Esophagus squamous epithelium (tissue), 5 donors: ENCODE measurements around the gene TRPC4. TPM values are rescaled to one million over a fixed set of nuclear protein-coding genes. Genes with fewer than 3 reads are reported as not detected.

Source experiments
- DNase-seq: peaks from one replicate; lab custom pipeline; 2025; lab: John Stamatoyannopoulos, UW
- H3K27ac ChIP-seq, 4 donors: fragments of 200-600 bp; sonication (generic); one replicate each; pipeline ENCODE4 v1.5.1; 2016 to 2019; ENCODE audit warnings: mild to moderate bottlenecking in 1 of 4
- H3K27me3 ChIP-seq, 4 donors: fragments of 200-600 bp; sonication (generic); 1 replicate in 3 of 4; 2 replicates in 1 of 4; pipeline versions ENCODE4 v1.5.1 to v1.6.0; 2017 to 2021; ENCODE audit warnings: antibody characterized with exemption in 1 of 4
- H3K36me3 ChIP-seq, 3 donors: fragments of 200-600 bp; sonication (generic); one replicate each; pipeline ENCODE4 v1.5.1; 2016 to 2019
- H3K4me1 ChIP-seq, 3 donors: fragments of 200-600 bp; sonication (generic); one replicate each; pipeline ENCODE4 v1.5.1; 2017 to 2019
- H3K4me3 ChIP-seq, 4 donors: fragments of 200-600 bp; sonication (generic); 1 replicate in 3 of 4; 2 replicates in 1 of 4; pipeline ENCODE4 v1.5.1; 2016 to 2019; ENCODE audit warnings: mild to moderate bottlenecking in 2 of 4, moderate library complexity in 1 of 4
- H3K9me3 ChIP-seq, 3 donors: fragments of 200-600 bp; sonication (generic); one replicate each; pipeline ENCODE4 v1.5.1; 2016 to 2019
- POLR2A ChIP-seq, 4 donors: fragments of 450-650 bp; IDR thresholded peaks; one replicate each; pipeline ENCODE4 v1.6.1; 2017; ENCODE audit warnings: antibody characterized with exemption in 4 of 4, mild to moderate bottlenecking in 4 of 4, moderate library complexity in 3 of 4
- WGBS, 2 donors: methylation state at CpG; one replicate each; pipeline ENCODE4 v1.1.5; 2018; 5-methylcytosine and 5-hydroxymethylcytosine counted together
- intact Hi-C: fragments of 100-400 bp; cut with DNase I; formaldehyde crosslinking; loops from one replicate; pipeline ENCODE4 v1.15.0; 2022
- total RNA-seq, 4 donors: library from RNA; depleted of rRNA; stranded (reverse); fragments of >200 nt; gene quantifications; one replicate each; pipeline ENCODE4 v1.1.0, GENCODE V29; 2016
- TF ChIP-seq, protein P1 (sequence below), 6 experiments: fragments of 450-650 bp in 4 of 6; fragments of 200-600 bp in 2 of 6; sonication (generic) in 2 of 6; IDR thresholded peaks; one replicate each; pipeline ENCODE4 v1.5.1; 2016 to 2019; ENCODE audit warnings: antibody characterized with exemption in 6 of 6, mild to moderate bottlenecking in 4 of 6, moderate library complexity in 4 of 6
- donor health status: DM: yes; HTN: yes; CAD: no.

The TRPC4 gene
- total RNA-seq, 4 donors from 2014 or later: 0.09 to 0.19 (median 0.13) TPM; not detected in 1

DNA sequence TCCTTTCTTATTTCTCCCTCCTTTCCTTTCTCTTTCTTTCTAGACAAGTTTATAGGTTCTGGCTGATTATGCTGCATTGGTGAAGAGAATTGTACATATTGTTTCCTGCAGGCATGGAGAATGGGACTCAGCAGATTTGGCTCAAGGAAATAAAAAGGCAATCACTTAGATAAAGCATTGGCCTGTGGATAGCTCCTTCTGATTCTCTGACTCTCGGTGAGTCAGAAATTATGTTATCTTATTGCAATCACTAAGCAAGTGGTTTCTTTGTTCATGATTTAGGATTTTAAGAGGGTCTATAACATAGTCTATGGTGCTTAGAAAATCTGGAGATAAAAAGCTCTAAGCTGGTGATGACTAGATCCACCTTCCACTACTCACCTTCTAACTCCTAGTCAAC is 217.0 kb downstream of the TRPC4 start:
- Histone ChIP-seq H3K9me3 (no peaks in the 10 kb centered on the region), H3K4me3 (no peak overlapping the region), H3K36me3 (no peaks in the 10 kb centered on the region), H3K4me1 (no peaks in the 10 kb centered on the region), H3K27me3 (no peaks in the 10 kb centered on the region), H3K27ac (no peak overlapping the region)
- intact Hi-C loops: no loop called here
- no peak for DNase-seq
- no peak for TF ChIP-seq POLR2A (IDR thresholded peaks at IDR 0.05)
- TF ChIP-seq, protein P1, sequence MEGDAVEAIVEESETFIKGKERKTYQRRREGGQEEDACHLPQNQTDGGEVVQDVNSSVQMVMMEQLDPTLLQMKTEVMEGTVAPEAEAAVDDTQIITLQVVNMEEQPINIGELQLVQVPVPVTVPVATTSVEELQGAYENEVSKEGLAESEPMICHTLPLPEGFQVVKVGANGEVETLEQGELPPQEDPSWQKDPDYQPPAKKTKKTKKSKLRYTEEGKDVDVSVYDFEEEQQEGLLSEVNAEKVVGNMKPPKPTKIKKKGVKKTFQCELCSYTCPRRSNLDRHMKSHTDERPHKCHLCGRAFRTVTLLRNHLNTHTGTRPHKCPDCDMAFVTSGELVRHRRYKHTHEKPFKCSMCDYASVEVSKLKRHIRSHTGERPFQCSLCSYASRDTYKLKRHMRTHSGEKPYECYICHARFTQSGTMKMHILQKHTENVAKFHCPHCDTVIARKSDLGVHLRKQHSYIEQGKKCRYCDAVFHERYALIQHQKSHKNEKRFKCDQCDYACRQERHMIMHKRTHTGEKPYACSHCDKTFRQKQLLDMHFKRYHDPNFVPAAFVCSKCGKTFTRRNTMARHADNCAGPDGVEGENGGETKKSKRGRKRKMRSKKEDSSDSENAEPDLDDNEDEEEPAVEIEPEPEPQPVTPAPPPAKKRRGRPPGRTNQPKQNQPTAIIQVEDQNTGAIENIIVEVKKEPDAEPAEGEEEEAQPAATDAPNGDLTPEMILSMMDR (IDR thresholded peaks at IDR 0.05): no peak
- WGBS, 2 donors: 79 to 88% methylated on average over 1 of the region's 1 CpG

DNA sequence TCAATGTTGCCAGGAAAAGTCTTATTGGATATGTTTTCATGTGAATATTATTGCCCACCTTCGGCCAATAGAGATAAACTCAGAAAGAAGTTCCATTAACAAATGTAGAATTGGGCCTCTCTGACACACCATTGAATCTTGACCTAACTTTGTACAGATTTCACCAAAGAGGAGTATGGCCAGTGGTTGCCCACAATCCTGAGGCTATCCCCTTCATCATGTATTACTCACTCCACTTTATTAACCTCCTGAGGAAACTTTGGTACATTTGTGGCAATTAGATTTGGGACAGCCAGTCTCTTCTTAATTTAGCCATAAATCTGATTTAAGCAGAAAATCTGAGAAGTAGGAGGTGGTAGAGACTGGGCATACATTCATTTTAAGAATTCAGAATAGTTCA is 217.7 kb downstream of the TRPC4 start:
- no peaks in the 10 kb centered on the region for H3K27me3 ChIP-seq
- intact Hi-C loops: no loop called here
- no peaks in the 10 kb centered on the region for H3K4me1 ChIP-seq
- no peak overlapping the region for H3K4me3 ChIP-seq
- H3K9me3 ChIP-seq: no peaks in the 10 kb centered on the region
- no peak for TF ChIP-seq POLR2A (IDR thresholded peaks at IDR 0.05)
- TF ChIP-seq, protein P1 (IDR thresholded peaks at IDR 0.05): no peak
- no peaks in the 10 kb centered on the region for H3K36me3 ChIP-seq
- H3K27ac ChIP-seq: no peak overlapping the region
- WGBS, 2 donors: 82% methylated on average over 1 of the region's 1 CpG
- no peak for DNase-seq

DNA sequence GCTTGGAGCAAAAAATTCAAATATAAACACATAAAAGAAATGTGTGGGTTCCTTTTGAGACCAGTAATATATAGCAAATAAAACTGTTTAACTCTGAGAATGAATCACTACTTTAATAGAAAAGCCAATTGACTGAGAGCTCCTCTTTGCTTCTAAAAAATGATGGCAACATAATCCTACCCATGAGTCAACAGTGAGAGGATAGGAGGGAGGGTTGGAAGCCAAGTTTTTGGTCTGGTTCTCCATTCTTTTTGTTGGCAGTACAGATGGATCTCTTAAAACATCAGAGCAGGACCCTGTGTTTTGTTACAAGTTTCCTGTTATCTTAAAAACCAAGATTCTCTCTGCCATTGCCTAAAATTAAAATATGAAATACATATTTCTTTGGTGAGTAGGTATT is 221.0 kb downstream of the TRPC4 start:
- TF ChIP-seq, protein P1 (IDR thresholded peaks at IDR 0.05): no peak
- TF ChIP-seq POLR2A (IDR thresholded peaks at IDR 0.05): no peak
- H3K4me3 ChIP-seq: no peak overlapping the region
- H3K9me3 ChIP-seq: no peaks in the 10 kb centered on the region
- no peaks in the 10 kb centered on the region for H3K27me3 ChIP-seq
- no peaks in the 10 kb centered on the region for H3K36me3 ChIP-seq
- intact Hi-C loops: no loop called here
- no peaks in the 10 kb centered on the region for H3K4me1 ChIP-seq
- no peak overlapping the region for H3K27ac ChIP-seq
- no peak for DNase-seq

DNA sequence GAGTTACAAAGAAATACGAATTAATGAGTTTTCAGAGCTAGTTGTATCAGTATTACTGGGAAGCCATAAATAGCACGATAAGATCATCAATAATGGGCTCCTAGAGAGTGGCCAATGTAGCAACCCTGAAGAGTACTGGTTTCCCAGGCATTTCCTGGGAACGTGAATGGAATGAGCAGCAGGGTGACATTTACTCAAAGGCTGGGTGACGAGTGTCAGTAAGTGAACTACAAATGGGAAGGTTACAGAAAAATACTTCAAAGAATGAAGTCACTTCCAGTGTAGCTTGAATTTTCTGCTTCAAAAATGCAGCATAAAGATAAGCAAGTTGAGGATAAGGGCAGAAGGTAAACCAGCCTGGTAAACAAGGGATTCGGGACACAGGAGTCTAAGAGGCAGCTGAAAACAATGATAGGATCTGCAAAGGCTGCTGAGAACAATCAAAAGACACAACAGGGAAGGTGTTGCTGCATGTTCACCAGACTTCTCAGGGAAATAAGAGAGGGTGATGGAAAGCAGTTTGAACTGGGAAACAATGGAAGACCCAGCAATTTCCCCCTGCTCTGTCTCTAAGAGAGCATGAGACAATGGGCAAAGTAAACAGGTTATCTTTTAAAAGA is 222.4 kb downstream of the TRPC4 start:
- Histone ChIP-seq H3K4me1 (no peaks in the 10 kb centered on the region), H3K4me3 (no peak overlapping the region), H3K27ac (no peak overlapping the region), H3K36me3 (no peaks in the 10 kb centered on the region), H3K9me3 (no peaks in the 10 kb centered on the region), H3K27me3 (no peaks in the 10 kb centered on the region)
- no peak for DNase-seq
- WGBS, 2 donors: 34 to 39% methylated on average over 5 of the region's 5 CpGs
- intact Hi-C loops: no loop called here
- TF ChIP-seq, protein P1 (IDR thresholded peaks at IDR 0.05): no peak
- TF ChIP-seq POLR2A (IDR thresholded peaks at IDR 0.05): no peak

DNA sequence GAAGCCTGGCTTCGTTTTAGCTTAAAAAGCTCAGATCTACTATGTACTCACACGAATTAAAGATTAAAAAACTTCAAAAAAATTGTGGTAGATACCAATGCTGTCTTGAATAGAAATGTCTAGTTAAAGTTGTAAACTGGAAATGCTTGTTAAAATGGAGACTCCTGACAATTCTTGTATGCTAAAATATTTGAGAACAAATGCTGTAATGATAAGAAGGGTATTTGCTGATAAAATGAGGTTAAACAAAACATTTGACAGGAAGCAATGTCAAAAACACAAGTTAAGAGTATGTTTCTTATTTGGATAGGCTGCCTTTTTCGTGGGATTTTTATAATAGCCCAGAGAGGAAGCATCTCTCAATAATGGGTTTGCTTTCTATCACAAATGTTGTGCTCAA is 223.0 kb downstream of the TRPC4 start:
- Histone ChIP-seq H3K9me3 (no peaks in the 10 kb centered on the region), H3K27ac (no peak overlapping the region), H3K4me1 (no peaks in the 10 kb centered on the region), H3K4me3 (no peak overlapping the region), H3K36me3 (no peaks in the 10 kb centered on the region), H3K27me3 (no peaks in the 10 kb centered on the region)
- TF ChIP-seq, protein P1 (IDR thresholded peaks at IDR 0.05): no peak
- no peak for TF ChIP-seq POLR2A (IDR thresholded peaks at IDR 0.05)
- DNase-seq: no peak
- WGBS, 2 donors: 43 to 45% methylated on average over 3 of the region's 3 CpGs
- intact Hi-C loops: no loop called here
